ENCODE data around the gene RPA3. TPM values are rescaled to one million over a fixed set of nuclear protein-coding genes. Genes with fewer than 3 reads are reported as not detected.

RPA3 gene
- total RNA-seq = 10 to 100 TPM; 80.8 to 90.2 TPM

GRCh38 chr7:7718492-7718891 lies at the start of gene RPA3:
Gene RPA3, minus strand, starts transcription at chr7:7718607. Its CDS starts 78,189 bp downstream, at chr7:7640418.

GRCh38 chr7:7640221-7641128 lies 77.9 kb downstream of the RPA3 start, which contains the start of gene UMAD1:
Gene UMAD1, plus strand, starts transcription at chr7:7640752. Its CDS starts 32,620 bp downstream, at chr7:7673372.

Other genes with a start within 250 kb of the RPA3 start
- gene COL28A1, start 182.7 kb downstream of the RPA3 start, total RNA-seq = under 1 TPM in 1 of 2 experiments, not detected in 1; 0.08 TPM
- 10 to 100 TPM; 32.2 to 33.6 TPM for gene MIOS, start 151.7 kb downstream of the RPA3 start, total RNA-seq
- 10 to 100 TPM; 14.0 to 14.3 TPM for gene UMAD1, start 77.9 kb downstream of the RPA3 start, total RNA-seq